ENCODE measurements around the gene TSHB. TPM values are rescaled to one million over a fixed set of nuclear protein-coding genes. Genes with fewer than 3 reads are reported as not detected.

Gene TSHB
- total and polyA plus RNA-seq, 4 donors = not detected

GRCh38 chr1:115067161-115067859 lies 37.7 kb downstream of the TSHB start:
- no peak overlapping the region for H3K4me3 ChIP-seq
- H3K27ac ChIP-seq (ENCODE audit: low read depth in 1 of 2, low read length in 1 of 2) = no peak overlapping the region
- peaks cover 0 to 10% (median 0%) of the 10 kb centered on the region in 5 donors for H3K4me1 ChIP-seq (ENCODE audit: control insufficient read depth in 5 of 5, insufficient read depth in 5 of 5, low read length in 5 of 5)
- no peak for TF ChIP-seq CTCF (IDR thresholded peaks at IDR 0.05; ENCODE audit: control extremely low read depth, extremely low read depth)
- H3K27me3 ChIP-seq (ENCODE audit: control insufficient read depth in 3 of 3, insufficient read depth in 3 of 3, low read length in 2 of 3) = no peaks in the 10 kb centered on the region
- H3K9me3 ChIP-seq (ENCODE audit: control insufficient read depth in 4 of 4, insufficient read depth in 3 of 4, low read length in 3 of 4) = no peaks in the 10 kb centered on the region
- H3K36me3 ChIP-seq (ENCODE audit: control insufficient read depth in 4 of 4, insufficient read depth in 4 of 4, low read length in 4 of 4) = peaks cover 0 to 2% (median 0%) of the 10 kb centered on the region in 4 donors
- no peak for ATAC-seq (ENCODE audit: insufficient read depth, low FRiP score)
- H3K9ac ChIP-seq (ENCODE audit: insufficient read depth in 1 of 2, low read length in 2 of 2) = no peak overlapping the region
- no peak for DNase-seq
- WGBS, 2 donors = 88 to 93% methylated on average over 8 of the region's 8 CpGs

GRCh38 chr1:115068826-115069585 lies 39.4 kb downstream of the TSHB start:
- TF ChIP-seq CTCF (IDR thresholded peaks at IDR 0.05; ENCODE audit: control extremely low read depth, extremely low read depth) = no peak
- Histone ChIP-seq H3K4me3 (no peak overlapping the region), H3K36me3 (ENCODE audit: control insufficient read depth in 4 of 4, insufficient read depth in 4 of 4, low read length in 4 of 4) (peaks cover 0 to 2% (median 0%) of the 10 kb centered on the region in 4 donors), H3K9me3 (ENCODE audit: control insufficient read depth in 4 of 4, insufficient read depth in 3 of 4, low read length in 3 of 4) (peaks cover 0 to 4% (median 0%) of the 10 kb centered on the region in 4 donors), H3K9ac (ENCODE audit: insufficient read depth in 1 of 2, low read length in 2 of 2) (no peak overlapping the region), H3K4me1 (ENCODE audit: control insufficient read depth in 5 of 5, insufficient read depth in 5 of 5, low read length in 5 of 5) (peaks cover 0 to 19% (median 4%) of the 10 kb centered on the region in 5 donors), H3K27me3 (ENCODE audit: control insufficient read depth in 3 of 3, insufficient read depth in 3 of 3, low read length in 2 of 3) (no peaks in the 10 kb centered on the region), H3K27ac (ENCODE audit: low read depth in 1 of 2, low read length in 1 of 2) (no peak overlapping the region)
- ATAC-seq (ENCODE audit: insufficient read depth, low FRiP score) (peak; percentile 14), DNase-seq (no peak)
- 67 to 70% methylated on average over 12 of the region's 12 CpGs for WGBS, 2 donors

- no peak for DNase-seq
- 76 to 82% methylated on average over 7 of the region's 7 CpGs for WGBS, 2 donors
These were observed 40.2 kb downstream of the TSHB start for GRCh38 chr1:115069659-115070308.

More at GRCh38 chr1:115069659-115070308, 40.2 kb downstream of the TSHB start:
- TF ChIP-seq CTCF (IDR thresholded peaks at IDR 0.05; ENCODE audit: control extremely low read depth, extremely low read depth) = no peak
- Histone ChIP-seq H3K9ac (ENCODE audit: insufficient read depth in 1 of 2, low read length in 2 of 2) (no peak overlapping the region), H3K9me3 (ENCODE audit: control insufficient read depth in 4 of 4, insufficient read depth in 3 of 4, low read length in 3 of 4) (peaks cover 0 to 4% (median 0%) of the 10 kb centered on the region in 4 donors), H3K27me3 (ENCODE audit: control insufficient read depth in 3 of 3, insufficient read depth in 3 of 3, low read length in 2 of 3) (no peaks in the 10 kb centered on the region), H3K36me3 (ENCODE audit: control insufficient read depth in 4 of 4, insufficient read depth in 4 of 4, low read length in 4 of 4) (peaks cover 0 to 2% (median 0%) of the 10 kb centered on the region in 4 donors), H3K4me3 (no peak overlapping the region), H3K4me1 (ENCODE audit: control insufficient read depth in 5 of 5, insufficient read depth in 5 of 5, low read length in 5 of 5) (peaks cover 0 to 24% (median 4%) of the 10 kb centered on the region in 5 donors), H3K27ac (ENCODE audit: low read depth in 1 of 2, low read length in 1 of 2) (no peak overlapping the region)
- ATAC-seq (ENCODE audit: insufficient read depth, low FRiP score) = peak; percentile 20

Measured in lung (tissue), 12 donors.